WERI-Rb-1 (cell line): ENCODE results near the gene CXXC5.

Source experiments
- DNase-seq: peaks from one replicate; pipeline ENCODE4 v3.0.0-alpha.2; 2020
- H3K27ac ChIP-seq: fragments of 250-450 bp; sonication (Bioruptor Pico); 2 replicates; pipeline ENCODE4 v1.5.1; 2020; ENCODE audit warnings: mild to moderate bottlenecking, moderate library complexity
- H3K27me3 ChIP-seq: fragments of 250-450 bp; sonication (Bioruptor Pico); 2 replicates; pipeline ENCODE4 v1.5.1; 2021; ENCODE audit warnings: mild to moderate bottlenecking, low read depth, moderate library complexity; ENCODE audit not compliant: insufficient read depth, severe bottlenecking
- H3K36me3 ChIP-seq: fragments of 250-450 bp; sonication (Bioruptor Pico); 2 replicates; pipeline ENCODE4 v1.5.1; 2020; ENCODE audit warnings: mild to moderate bottlenecking, moderate library complexity
- H3K4me3 ChIP-seq: 2 replicates; pipeline ENCODE4 v1.5.1; 2011; ENCODE audit warnings: low read depth, mild to moderate bottlenecking, control low read depth, low read length
- H3K9me3 ChIP-seq: fragments of 250-450 bp; sonication (Bioruptor Pico); 2 replicates; pipeline ENCODE4 v1.5.1; 2021; ENCODE audit warnings: mild to moderate bottlenecking, moderate library complexity; ENCODE audit not compliant: severe bottlenecking
- TF ChIP-seq, protein P1 (sequence below): IDR thresholded peaks from 2 replicates; pipeline ENCODE4 v1.5.1; 2011; ENCODE audit warnings: low read depth, mild to moderate bottlenecking, control low read depth, inconsistent platforms, low read length

The CXXC5 gene

GRCh38 chr5:139688088-139688702, 40.0 kb downstream of the CXXC5 start:
- Histone ChIP-seq H3K9me3 (no peaks in the 10 kb centered on the region), H3K36me3 (peaks cover 28% of the 10 kb centered on the region), H3K27me3 (no peaks in the 10 kb centered on the region), H3K27ac (peak overlapping the region; percentile 86), H3K4me3 (no peak overlapping the region)
- no peak for DNase-seq
- TF ChIP-seq, protein P1, sequence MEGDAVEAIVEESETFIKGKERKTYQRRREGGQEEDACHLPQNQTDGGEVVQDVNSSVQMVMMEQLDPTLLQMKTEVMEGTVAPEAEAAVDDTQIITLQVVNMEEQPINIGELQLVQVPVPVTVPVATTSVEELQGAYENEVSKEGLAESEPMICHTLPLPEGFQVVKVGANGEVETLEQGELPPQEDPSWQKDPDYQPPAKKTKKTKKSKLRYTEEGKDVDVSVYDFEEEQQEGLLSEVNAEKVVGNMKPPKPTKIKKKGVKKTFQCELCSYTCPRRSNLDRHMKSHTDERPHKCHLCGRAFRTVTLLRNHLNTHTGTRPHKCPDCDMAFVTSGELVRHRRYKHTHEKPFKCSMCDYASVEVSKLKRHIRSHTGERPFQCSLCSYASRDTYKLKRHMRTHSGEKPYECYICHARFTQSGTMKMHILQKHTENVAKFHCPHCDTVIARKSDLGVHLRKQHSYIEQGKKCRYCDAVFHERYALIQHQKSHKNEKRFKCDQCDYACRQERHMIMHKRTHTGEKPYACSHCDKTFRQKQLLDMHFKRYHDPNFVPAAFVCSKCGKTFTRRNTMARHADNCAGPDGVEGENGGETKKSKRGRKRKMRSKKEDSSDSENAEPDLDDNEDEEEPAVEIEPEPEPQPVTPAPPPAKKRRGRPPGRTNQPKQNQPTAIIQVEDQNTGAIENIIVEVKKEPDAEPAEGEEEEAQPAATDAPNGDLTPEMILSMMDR = no peak

DNA sequence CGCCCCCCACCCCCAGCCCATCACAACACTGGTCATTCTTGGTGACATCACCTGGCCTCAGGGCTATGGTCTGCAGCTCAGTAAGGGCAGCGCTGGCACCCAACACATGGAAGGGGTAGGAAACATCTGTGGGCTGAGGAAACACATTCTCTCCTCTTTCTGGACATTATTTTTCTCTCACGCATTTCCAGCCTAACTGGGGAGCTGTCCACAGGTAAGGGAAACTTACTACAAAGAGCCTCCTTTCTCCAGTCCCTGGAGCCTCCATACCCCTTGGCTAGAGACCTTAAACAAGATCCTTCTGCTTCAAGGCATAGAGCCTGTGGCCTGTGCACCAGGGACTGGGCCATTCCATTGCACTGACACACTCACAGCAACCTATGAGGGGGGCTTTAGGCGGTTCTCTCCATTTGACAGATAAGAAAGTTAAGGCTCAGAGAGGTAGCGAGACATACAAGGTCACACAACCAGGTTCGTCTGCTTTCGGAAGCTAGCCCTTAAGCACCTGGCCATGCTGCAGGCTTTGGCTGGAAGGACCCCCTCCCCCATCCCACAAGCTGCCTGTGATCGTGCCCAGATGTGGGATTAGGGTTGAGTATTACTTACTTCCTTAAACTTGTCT, 40.7 kb downstream of the CXXC5 start:
- H3K9me3 ChIP-seq = no peaks in the 10 kb centered on the region
- H3K27ac ChIP-seq = peak overlapping the region; percentile 86
- no peaks in the 10 kb centered on the region for H3K27me3 ChIP-seq
- no peak overlapping the region for H3K4me3 ChIP-seq
- H3K36me3 ChIP-seq = peaks cover 21% of the 10 kb centered on the region
- no peak for DNase-seq
- TF ChIP-seq, protein P1 = no peak

DNA sequence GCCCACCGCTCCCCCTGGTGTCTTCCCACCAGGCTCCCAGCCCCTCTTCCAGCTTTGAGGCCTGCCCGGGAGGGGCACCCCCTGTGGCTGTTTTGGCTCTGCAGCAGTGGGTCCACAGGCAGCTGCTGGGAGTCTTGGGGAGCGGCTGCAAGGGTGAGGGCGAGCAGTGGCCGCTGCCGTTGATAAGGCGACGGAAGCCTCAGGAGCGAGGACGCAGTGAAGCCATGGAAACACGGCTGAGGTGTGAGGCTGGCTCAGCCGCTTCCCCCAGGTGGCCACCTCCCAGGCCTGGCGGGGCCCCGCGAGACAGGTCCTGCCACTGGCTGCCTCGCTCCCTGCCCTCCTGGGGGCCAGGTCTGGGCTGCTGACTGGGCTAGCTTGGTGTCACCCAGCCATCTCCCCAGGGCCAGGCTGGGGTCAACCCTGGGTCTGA, 41.5 kb downstream of the CXXC5 start:
- peak; percentile 66 for DNase-seq
- H3K4me3 ChIP-seq = peak overlapping the region; percentile 30
- peaks cover 14% of the 10 kb centered on the region for H3K36me3 ChIP-seq
- peak overlapping the region; percentile 86 for H3K27ac ChIP-seq
- TF ChIP-seq, protein P1 = peak; percentile 37; the same call in 1 of the 2 replicates
- H3K9me3 ChIP-seq = no peaks in the 10 kb centered on the region
- H3K27me3 ChIP-seq = no peaks in the 10 kb centered on the region

DNA sequence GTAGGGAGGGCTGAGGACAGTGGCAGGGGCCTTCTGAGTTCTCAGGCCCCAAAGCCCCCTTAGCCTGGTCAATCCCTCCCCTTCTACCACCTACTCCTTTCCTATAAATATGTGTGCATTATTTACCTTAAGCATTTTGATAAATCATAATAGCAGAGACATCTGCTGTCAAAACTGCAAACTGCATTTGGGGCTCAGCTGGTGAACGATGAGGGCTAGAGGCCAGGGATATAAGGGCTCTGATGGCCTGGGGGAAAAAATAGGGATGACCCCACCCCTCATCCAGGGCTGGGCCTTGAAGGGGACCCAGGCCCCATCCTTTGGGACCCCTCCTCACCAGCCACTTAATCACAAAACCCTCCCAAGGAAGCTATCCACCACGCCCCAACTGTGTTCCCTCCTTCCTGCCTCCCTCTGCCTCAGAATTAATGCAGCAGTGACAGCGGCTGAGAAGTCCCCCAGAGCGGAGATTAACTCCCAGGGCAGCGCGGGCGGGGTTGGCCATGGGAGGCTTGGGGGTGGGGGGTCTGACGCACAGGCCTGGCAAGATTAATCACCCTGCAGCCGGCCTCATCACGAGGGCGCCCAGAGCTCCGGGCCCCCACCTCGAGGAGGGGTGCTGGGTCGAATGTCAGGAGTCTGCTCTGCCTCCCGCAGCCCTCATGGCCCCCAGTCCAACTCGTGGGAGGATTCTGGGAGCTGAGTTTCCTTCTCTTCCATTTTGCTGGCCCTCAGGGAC, 42.1 kb downstream of the CXXC5 start:
- TF ChIP-seq, protein P1 = no peak
- Histone ChIP-seq H3K9me3 (no peaks in the 10 kb centered on the region), H3K27me3 (no peaks in the 10 kb centered on the region), H3K27ac (peak overlapping the region; percentile 86), H3K36me3 (peaks cover 9% of the 10 kb centered on the region), H3K4me3 (peak overlapping the region; percentile 30)
- DNase-seq = peak; percentile 93

DNA sequence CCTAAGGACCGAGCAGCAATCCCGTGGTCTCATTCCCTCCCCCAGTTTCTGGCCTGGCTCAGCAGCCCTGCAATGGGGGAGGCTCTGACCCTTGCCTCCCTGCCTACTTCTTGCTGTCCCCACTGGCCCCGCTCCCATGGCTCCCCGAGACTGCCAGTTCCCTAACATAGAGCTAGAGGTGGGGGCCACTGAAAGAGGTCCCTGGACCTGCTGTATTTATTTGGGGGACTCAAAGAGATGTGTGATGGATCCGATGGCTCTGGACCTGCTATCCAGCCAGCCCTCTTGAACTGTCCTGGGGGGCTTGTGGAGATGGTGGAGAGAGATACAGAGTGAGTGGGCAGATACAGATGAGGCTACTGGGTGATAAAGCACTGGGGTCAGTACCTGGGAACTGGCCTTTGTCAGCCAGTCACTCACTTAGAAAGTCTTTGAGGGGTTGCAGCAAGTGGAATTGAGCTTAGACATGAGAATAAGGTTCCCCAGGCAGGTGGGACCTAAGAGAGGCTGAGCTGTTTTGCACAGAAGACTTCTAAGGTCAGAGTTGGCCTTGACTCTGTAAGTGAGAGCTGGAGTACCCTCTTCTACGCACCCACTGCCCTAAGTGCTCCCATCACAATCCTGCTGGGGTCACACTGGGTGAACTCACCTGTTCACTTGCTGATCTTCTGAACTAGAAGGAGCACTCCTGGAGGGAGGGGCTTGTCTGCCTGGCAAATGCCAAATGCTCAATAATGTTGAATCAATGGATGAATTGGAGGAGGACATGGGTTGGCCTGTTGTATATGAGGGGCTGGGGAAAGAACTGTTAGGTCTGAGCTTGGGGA, 42.9 kb downstream of the CXXC5 start:
- DNase-seq = no peak
- H3K27me3 ChIP-seq = no peaks in the 10 kb centered on the region
- no peaks in the 10 kb centered on the region for H3K9me3 ChIP-seq
- H3K27ac ChIP-seq = peak overlapping the region; percentile 86
- H3K4me3 ChIP-seq = no peak overlapping the region; the same call in 1 of the 2 replicates
- TF ChIP-seq, protein P1 = no peak
- H3K36me3 ChIP-seq = peaks cover 7% of the 10 kb centered on the region; the same call in 1 of the 2 replicates
